GM19351 (cell line): Measurements from ENCODE around the gene DNAH10.
A peak's percentile ranks its signal among the peaks of the same experiment; 100 is the strongest.

ENCODE experiments used
- ATAC-seq: cut with Tn5 transposase; IDR thresholded peaks from one replicate; pipeline ENCODE4 v1.9.1; 2021; ENCODE audit warnings: mild to moderate bottlenecking, moderate library complexity; ENCODE audit not compliant: unreplicated experiment

Gene DNAH10, protein sequence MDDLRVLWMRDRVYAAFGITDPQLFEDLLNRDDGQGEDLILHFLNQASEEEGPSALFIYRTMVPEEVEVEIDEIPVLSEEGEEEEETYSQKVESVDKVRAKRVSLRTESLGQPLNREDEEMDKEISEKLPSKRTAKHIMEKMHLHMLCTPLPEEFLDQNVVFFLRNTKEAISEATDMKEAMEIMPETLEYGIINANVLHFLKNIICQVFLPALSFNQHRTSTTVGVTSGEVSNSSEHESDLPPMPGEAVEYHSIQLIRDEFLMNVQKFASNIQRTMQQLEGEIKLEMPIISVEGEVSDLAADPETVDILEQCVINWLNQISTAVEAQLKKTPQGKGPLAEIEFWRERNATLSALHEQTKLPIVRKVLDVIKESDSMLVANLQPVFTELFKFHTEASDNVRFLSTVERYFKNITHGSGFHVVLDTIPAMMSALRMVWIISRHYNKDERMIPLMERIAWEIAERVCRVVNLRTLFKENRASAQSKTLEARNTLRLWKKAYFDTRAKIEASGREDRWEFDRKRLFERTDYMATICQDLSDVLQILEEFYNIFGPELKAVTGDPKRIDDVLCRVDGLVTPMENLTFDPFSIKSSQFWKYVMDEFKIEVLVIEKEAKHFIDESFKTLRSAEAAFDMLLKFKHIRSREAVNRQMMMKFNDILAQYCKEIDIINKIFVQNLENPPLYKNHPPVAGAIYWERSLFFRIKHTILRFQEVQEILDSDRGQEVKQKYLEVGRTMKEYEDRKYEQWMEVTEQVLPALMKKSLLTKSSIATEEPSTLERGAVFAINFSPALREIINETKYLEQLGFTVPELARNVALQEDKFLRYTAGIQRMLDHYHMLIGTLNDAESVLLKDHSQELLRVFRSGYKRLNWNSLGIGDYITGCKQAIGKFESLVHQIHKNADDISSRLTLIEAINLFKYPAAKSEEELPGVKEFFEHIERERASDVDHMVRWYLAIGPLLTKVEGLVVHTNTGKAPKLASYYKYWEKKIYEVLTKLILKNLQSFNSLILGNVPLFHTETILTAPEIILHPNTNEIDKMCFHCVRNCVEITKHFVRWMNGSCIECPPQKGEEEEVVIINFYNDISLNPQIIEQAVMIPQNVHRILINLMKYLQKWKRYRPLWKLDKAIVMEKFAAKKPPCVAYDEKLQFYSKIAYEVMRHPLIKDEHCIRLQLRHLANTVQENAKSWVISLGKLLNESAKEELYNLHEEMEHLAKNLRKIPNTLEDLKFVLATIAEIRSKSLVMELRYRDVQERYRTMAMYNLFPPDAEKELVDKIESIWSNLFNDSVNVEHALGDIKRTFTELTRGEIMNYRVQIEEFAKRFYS (N-terminal part only)

DNA sequence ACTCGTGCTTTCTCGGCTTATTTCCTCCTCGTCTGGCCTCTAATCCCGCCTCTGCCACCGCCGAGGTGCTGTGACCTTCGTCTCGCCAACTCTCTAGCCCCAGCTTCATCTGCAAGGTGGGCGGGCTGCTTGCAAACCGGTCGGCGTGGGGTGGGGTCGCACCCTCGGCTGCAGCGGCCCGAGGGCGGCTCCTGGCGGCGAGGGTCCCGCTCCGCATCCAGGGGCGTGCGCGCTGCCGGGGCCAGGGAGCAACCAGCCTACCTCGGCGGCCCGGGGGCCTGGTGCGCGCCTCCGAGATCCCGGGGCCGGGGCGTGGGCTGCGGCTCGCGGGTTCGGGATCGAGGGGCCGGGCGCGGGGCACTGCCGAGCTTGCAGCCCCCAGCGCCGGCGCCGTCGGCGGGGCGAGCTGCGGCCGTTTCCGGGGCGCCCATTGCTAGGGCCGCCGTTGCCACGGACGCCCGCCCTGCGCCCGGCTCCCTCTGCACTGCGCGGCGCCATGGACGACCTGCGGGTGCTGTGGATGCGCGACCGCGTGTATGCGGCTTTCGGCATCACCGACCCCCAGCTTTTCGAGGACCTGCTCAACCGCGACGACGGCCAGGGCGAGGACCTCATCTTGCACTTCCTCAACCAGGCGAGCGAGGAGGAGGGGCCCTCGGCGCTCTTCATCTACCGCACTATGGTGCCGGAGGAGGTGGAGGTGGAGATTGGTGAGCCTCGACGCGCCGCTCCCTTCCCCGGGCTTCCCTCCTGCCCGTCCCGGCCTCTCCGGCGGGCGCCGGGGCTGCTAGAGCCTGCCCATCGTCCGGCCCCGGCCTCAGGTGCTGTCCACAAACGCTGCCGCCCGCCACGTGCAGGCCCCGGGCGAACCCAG is at the start of gene DNAH10:
DNAH10 (plus strand) TSS at position 461 of the 874 bp plus-strand sequence; CDS start at position 497, 36 bp downstream.
- peak; percentile 88 for ATAC-seq

- ATAC-seq, result no peak
Measured at GRCh38 chr12:123712780-123713319, 49.3 kb upstream of the DNAH10 start.

GRCh38 chr12:123713398-123713797 is 48.7 kb upstream of the DNAH10 start:
- no peak for ATAC-seq

DNA sequence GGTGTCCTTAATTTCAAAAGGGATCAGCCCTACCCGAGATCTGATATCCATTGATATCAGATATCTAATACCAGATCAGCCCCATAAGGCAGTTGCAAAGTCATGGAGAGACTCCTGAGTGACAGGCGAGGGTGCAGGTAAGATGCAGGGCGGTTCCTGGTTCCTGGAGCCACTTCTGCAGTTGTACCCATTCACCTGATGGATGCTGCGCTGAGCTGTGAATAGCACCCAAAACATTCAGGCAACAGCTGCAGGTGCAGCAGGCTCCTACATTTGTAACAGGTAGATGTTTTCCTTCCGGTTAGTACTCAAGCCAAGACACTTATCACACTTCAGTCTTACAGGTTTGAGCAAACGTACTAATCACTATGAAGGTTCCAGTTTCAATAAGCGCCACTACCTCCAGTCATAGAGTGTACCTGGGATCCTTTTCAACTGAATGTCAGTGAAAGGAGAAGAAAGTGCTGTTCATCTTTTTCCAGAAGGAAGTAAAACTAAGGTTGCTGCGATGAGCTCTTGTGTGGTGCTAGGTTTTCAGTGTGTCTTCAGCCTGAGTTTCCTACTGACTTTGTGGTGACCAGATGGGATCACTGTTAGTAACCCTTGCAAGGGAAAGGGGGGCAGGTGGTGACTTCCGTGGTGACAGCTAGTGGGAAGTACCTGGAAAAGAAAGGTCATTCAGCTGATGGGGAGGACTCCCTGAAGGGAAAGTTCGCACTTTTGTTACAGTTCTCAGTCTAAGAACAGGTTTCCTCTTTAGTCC is 48.1 kb upstream of the DNAH10 start:
- ATAC-seq, result no peak

DNA sequence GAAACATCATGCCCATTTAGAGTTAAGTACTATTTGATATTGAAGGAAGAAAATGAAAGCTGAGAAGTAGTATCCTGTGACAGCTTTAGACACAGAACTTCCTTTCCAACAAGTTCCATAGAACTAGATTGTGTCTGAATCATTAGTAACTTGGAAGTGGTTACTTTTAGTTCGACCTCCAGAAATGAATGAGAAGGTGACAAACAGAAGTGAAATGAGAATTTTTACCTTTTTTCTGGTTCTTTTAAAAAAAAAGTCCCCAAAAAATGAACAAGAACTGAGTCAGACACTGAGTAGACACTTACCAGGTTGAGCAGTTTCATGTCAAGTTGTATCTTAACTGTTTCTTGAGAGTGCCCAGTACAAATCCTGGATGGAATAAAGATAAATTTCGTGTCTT is 46.9 kb upstream of the DNAH10 start:
- no peak for ATAC-seq

GRCh38 chr12:123717350-123717749 is 44.8 kb upstream of the DNAH10 start:
- ATAC-seq, result no peak

GRCh38 chr12:123720141-123720814 is 41.8 kb upstream of the DNAH10 start:
- no peak for ATAC-seq

DNA sequence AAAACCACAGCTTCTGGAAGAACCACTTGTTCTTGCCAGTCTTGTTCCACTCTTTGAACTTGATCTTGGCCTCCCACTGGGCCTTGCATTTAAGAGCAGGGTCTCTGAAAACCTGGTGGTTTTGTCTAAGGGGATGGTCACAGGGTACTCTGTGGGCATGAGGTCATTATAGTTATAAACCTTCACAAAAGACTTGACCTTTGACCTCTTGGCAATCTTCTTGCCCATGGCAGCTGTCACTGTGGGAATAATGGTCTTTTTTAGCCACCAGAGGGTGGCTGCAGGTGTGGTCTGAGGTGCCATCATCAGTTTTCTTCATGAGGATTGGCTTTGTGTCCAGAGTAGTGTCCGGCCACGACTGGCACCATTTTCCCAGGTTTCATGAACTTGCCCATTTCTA is 40.9 kb upstream of the DNAH10 start:
- ATAC-seq, result no peak

GRCh38 chr12:123723011-123723410 is 39.1 kb upstream of the DNAH10 start:
- ATAC-seq, result no peak

DNA sequence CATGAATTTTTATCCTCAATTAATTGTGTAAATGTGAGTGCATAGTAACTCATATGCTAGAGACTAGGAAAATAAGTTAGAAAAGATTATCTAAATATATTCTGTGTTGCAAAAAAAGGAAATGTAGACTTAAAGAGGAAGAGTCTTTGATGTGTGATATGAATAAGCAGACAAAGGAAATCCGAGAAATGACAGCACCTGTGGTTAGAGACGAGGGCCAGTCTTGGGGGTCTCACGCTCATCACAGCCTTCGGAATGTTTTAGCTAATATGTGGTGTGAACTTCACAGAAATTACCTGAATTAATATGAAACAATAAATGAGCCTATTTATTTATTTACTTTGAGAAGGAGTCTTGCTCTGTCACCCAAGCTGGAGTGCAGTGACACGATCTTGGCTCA is 38.3 kb upstream of the DNAH10 start:
- no peak for ATAC-seq

- no peak for ATAC-seq
Measured at GRCh38 chr12:123726244-123726643, 35.9 kb upstream of the DNAH10 start.

DNA sequence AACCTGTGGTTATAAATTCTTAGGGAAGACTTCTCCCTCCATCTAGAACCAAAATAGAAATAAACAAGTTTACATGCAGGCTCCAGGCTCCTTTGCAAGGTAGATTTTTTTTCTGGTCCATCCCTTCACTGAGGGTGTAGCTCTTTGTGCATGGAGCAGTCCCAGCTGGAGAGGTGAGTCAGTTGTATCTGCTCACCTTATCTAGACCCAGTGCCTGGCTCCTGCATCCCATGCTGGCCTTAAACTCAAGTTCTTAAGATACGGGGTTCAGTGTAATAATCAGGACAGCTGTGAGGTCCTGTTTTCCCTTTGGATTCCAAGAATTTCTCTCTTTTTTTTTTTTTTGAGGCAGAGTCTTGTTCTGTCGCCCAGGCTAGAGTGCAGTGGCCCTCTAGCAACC is 35.1 kb upstream of the DNAH10 start:
- ATAC-seq, result no peak

DNA sequence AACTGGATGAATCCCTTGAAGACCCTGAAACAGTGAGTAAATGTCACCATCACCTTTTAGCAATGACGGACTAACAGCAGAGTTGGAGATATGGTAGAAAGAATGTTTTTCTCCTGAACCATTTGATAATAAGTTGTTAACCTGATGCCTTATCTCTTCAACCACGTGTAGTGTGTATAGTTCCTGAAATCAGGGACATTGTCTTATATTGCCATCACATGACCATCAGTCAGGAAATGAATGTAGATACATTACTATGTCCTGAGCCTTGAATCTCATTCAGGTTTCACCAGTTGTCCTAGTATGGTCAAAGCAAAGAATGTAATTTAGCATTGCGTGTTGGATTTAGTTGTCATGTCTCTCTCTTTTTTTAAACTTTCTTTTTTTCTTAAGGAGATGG is 34.2 kb upstream of the DNAH10 start:
- ATAC-seq, result no peak

DNA sequence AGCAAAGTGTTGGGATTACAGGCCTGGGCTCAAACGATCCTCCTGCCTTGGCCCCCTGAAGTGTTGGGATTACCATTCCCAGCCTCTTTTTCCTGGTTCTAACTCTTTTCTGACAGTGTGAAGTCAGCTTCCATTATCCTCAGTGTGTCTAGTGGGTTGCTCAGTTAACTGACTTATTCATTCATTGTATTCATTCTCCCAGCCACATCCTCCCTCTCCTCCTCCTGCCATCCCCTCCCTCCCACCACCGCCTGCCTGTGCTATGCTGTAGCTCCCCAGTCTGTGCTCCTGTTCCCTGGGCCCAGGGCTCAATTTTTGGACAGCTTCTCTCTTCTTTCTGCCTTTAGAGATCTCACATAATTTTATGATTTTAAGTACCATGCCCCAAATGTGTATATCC is 30.5 kb upstream of the DNAH10 start:
- ATAC-seq, result no peak

DNA sequence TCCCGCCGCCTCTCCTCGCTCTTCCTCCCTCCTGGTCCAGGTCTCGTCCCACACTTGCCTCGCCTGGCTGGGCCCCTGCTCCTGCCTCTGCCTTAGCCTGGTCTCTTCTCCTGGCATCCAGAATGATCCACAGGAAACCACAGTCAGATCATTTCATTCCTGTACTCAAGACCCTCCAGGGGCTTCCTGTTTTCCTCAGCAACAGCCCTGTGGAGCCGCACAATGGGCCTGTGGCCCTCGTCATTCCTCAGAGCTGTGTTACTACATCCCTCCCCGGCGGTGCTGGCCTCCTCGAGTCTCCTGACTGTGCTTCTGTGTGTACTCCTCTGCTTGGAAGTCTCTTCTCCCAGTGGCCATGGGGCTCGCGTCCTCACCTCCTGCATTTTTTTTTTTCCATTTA is 29.9 kb upstream of the DNAH10 start:
- no peak for ATAC-seq

- no peak for ATAC-seq
Measured at GRCh38 chr12:123733229-123733628, 28.9 kb upstream of the DNAH10 start.

GRCh38 chr12:123734268-123734667 is 27.8 kb upstream of the DNAH10 start:
- ATAC-seq, result no peak

DNA sequence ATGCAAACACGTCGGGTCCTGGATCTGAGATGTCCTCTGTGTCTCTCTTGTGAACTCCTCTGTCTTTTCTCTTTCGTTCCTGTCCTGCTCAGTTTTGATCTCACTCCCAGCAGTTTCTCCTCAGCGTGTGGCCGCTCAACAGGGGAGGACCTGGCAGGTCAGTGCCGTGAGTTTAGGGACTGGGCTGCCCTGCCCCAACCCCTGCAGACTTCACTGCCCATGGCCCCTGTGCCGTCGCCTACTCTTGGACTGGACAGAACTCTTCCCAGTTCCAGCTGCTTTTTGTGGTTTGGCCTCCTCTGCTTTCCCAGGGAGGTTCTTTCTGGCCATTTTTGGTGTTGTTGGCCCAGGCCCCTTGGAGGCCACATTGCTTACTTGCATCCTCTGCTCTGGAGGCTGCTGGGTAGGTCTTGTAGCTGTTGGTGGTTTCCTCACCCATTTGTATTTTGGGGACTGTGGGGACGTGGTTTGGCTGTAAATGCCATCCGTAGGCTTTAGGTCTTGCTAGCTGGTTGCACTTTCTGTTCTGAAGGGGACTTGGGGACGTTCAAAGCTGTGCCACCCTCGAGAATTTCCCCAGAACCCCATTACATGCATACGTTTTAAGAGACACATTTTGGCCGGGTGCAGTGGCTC is 20.0 kb upstream of the DNAH10 start:
- ATAC-seq, result no peak
